Effector memory CD8-positive, alpha-beta T cell (primary cell): ENCODE results near the gene TSR2.

ENCODE experiments used
- ATAC-seq: fragments of 150-1000 bp; cut with Tn5 transposase; replicated peaks from 2 replicates; pipeline ENCODE4 v1.10.0; 2021; ENCODE audit warnings: mild to moderate bottlenecking, moderate library complexity
- DNase-seq, 3 experiments: peaks; one replicate each; pipeline ENCODE4 v3.0.0; 2021
- H3K27ac Mint-ChIP-seq, 2 donors: one replicate each; pipeline ENCODE4 v1.8.0; 2022; ENCODE audit warnings: mild to moderate bottlenecking in 2 of 2, mixed read lengths in 2 of 2, moderate library complexity in 2 of 2
- H3K27me3 Mint-ChIP-seq, 2 donors: one replicate each; pipeline ENCODE4 v1.8.0; 2022; ENCODE audit warnings: mixed read lengths in 2 of 2
- H3K36me3 Mint-ChIP-seq: one replicate; pipeline ENCODE4 v1.8.0; 2022; ENCODE audit warnings: mild to moderate bottlenecking, moderate library complexity, mixed read lengths; ENCODE audit not compliant: insufficient read depth
- H3K4me1 Mint-ChIP-seq, 2 donors: one replicate each; pipeline ENCODE4 v1.8.0; 2022; ENCODE audit warnings: low read depth in 2 of 2, mixed read lengths in 2 of 2
- H3K4me3 Mint-ChIP-seq, 2 donors: one replicate each; pipeline ENCODE4 v1.8.0; 2022; ENCODE audit warnings: mild to moderate bottlenecking in 2 of 2, mixed read lengths in 2 of 2, moderate library complexity in 2 of 2
- H3K9me3 Mint-ChIP-seq, 2 donors: one replicate each; pipeline ENCODE4 v1.8.0; 2022; ENCODE audit warnings: mixed read lengths in 2 of 2
- total RNA-seq, 9 experiments: gene quantifications; one replicate each; lab custom pipeline; 2026; lab: John Stamatoyannopoulos, UW

TSR2 gene, protein sequence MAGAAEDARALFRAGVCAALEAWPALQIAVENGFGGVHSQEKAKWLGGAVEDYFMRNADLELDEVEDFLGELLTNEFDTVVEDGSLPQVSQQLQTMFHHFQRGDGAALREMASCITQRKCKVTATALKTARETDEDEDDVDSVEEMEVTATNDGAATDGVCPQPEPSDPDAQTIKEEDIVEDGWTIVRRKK
- 39.4 to 75.2 (median 66.6) reads per million in 9 experiments for total RNA-seq

DNA sequence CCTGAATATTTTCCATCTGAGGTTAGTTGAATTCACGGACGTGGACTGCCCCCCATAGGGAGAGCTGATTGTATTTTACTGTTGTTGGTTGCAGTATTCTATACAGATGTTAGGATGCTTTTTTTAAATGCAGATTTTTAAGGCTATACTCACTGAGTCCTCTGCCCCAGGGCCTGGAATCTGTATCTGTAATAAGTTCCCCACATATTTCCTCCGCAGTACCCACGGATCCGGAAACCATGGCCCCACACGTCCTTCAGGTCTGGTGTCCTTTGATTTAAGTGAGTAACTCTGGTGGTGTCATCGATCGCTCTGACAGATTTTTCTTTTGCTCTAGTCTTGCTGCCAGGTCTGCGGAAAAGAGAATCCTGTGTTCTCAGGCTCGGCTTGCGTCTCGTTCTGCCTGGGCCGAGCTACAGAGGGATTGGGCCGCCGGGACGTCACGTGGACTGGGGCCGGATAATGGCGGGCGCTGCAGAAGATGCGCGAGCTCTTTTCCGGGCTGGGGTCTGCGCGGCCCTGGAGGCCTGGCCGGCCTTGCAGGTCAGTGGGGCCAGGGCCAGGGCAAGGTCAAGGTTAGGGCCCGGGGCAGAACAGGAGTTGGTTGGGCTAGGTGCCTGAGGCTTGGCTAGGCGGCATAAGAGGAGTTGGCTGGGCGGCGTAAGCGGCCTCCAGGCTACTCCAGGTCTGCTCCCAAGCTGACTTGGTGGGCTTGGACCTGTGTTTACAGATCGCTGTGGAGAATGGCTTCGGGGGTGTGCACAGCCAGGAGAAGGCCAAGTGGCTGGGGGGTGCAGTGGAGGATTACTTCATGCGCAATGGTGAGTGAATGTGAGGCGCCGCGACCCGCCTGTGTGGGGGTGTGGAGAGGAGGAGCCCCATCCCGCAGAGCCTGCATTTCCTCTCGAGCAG, at the start of gene TSR2:
Gene TSR2, plus strand, starts transcription at position 445 of the 912 bp plus-strand sequence. Its CDS starts 18 bp downstream, at position 463.
- Mint-ChIP-seq H3K36me3 (peaks cover 13% of the 10 kb centered on the region), H3K4me1 (peaks cover 25 to 28% of the 10 kb centered on the region in 2 donors), H3K27me3 (no peaks in the 10 kb centered on the region), H3K4me3 (peak within 1 kb of the TSS; percentile 97 to 98), H3K27ac (peak within 1 kb of the TSS; percentile 95 to 98), H3K9me3 (no peaks in the 10 kb centered on the region)
- peak; percentile 92 for ATAC-seq
- peak; percentile 66 to 72 (median 66) for DNase-seq

- no peaks in the 10 kb centered on the region for H3K36me3 Mint-ChIP-seq
- no peak for ATAC-seq
- no peak overlapping the region for H3K4me3 Mint-ChIP-seq
- no peak overlapping the region for H3K27ac Mint-ChIP-seq
- H3K9me3 Mint-ChIP-seq = no peaks in the 10 kb centered on the region
- no peaks in the 10 kb centered on the region for H3K4me1 Mint-ChIP-seq
- DNase-seq = no peak
- peaks cover 6 to 7% of the 10 kb centered on the region in 2 donors for H3K27me3 Mint-ChIP-seq
Observed at GRCh38 chrX:54397113-54397512, 43.1 kb upstream of the TSR2 start.

GRCh38 chrX:54407266-54407665, 32.9 kb upstream of the TSR2 start:
- Mint-ChIP-seq H3K36me3 (no peaks in the 10 kb centered on the region), H3K9me3 (no peaks in the 10 kb centered on the region), H3K27ac (no peak overlapping the region), H3K27me3 (peaks cover 31 to 36% of the 10 kb centered on the region in 2 donors), H3K4me3 (no peak overlapping the region), H3K4me1 (peaks cover 4 to 9% of the 10 kb centered on the region in 2 donors)
- no peak for DNase-seq
- no peak for ATAC-seq

DNA sequence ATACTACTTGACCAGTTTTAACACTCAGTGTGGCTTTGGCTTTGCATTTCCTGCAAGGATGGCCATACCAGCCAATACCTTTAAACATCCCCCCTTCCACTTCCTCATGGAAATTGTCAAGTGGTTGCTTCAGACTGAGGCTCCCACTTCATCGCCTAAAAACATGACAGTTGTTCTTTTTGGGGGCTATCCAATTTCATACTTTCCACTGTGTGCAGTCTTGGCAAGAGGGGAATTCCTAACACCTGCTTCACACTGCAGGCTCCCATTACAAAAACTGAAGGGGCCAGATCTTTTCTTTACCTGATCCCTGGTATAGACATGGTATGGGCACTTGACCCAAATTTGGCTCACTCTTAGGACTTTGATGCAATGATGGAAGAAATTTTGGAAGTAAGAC, 28.5 kb upstream of the TSR2 start:
- H3K4me1 Mint-ChIP-seq = peaks cover 10 to 16% of the 10 kb centered on the region in 2 donors
- H3K36me3 Mint-ChIP-seq = no peaks in the 10 kb centered on the region
- H3K4me3 Mint-ChIP-seq = no peak overlapping the region
- H3K27me3 Mint-ChIP-seq = peaks cover 27 to 32% of the 10 kb centered on the region in 2 donors
- no peaks in the 10 kb centered on the region for H3K9me3 Mint-ChIP-seq
- H3K27ac Mint-ChIP-seq = no peak overlapping the region
- ATAC-seq = no peak
- DNase-seq = no peak

GRCh38 chrX:54413753-54414152, 26.5 kb upstream of the TSR2 start:
- Mint-ChIP-seq H3K36me3 (no peaks in the 10 kb centered on the region), H3K4me3 (no peak overlapping the region), H3K4me1 (peaks cover 10 to 14% of the 10 kb centered on the region in 2 donors), H3K27ac (no peak overlapping the region), H3K27me3 (peaks cover 24 to 37% of the 10 kb centered on the region in 2 donors), H3K9me3 (no peaks in the 10 kb centered on the region)
- ATAC-seq = peak; percentile 18
- no peak for DNase-seq

GRCh38 chrX:54415534-54416350, 24.5 kb upstream of the TSR2 start:
- Mint-ChIP-seq H3K4me1 (peaks cover 5 to 7% of the 10 kb centered on the region in 2 donors), H3K27ac (peak overlapping the region in 1 of 2 donors; percentile 19), H3K9me3 (no peaks in the 10 kb centered on the region), H3K36me3 (no peaks in the 10 kb centered on the region), H3K27me3 (peaks cover 40 to 57% of the 10 kb centered on the region in 2 donors), H3K4me3 (peak overlapping the region in 1 of 2 donors; percentile 25)
- DNase-seq (no peak), ATAC-seq (no peak)

GRCh38 chrX:54416965-54417364, 23.2 kb upstream of the TSR2 start:
- no peak for ATAC-seq

DNA sequence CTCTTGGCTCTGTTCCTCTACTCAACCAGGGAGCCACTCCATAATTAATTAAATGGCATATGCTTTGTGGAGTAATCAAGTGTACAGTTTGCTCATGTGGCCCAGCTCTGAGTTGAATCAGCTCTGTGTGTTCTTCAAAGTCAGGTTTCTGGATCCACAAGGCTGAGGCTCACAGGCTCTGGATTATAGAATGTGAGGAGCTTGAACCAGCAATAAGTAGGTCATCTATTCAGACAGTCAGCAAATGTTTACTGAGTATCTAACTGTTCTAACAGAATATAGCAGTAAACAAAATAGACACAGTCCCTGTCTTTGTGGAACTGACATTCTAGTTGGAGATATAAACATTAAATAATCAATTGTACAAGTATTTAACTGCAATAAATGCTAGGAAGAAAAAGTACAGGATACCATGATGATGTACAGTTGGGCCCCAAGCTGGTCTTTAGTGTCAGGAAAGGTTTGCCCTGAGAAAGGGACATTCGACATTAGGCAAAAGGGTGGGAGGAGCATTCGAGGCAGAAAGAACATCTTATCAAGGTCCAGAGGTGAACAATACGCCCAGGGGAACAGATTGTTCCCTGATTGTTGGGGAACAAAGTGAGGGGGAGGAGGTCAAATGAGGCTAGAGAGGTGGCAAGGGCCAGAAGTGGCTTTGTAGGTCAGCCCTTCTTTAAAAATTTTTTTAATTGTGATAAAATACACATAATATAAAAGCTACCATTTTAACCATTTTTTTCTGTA, 20.5 kb upstream of the TSR2 start:
- Mint-ChIP-seq H3K4me1 (peaks cover 5 to 7% of the 10 kb centered on the region in 2 donors), H3K9me3 (no peaks in the 10 kb centered on the region), H3K27ac (no peak overlapping the region), H3K27me3 (peaks cover 32 to 51% of the 10 kb centered on the region in 2 donors), H3K36me3 (no peaks in the 10 kb centered on the region), H3K4me3 (no peak overlapping the region)
- ATAC-seq (no peak), DNase-seq (no peak)

More at GRCh38 chrX:54416965-54417364, 23.2 kb upstream of the TSR2 start:
- H3K27me3 Mint-ChIP-seq = peaks cover 40 to 60% of the 10 kb centered on the region in 2 donors
- no peaks in the 10 kb centered on the region for H3K36me3 Mint-ChIP-seq
- H3K9me3 Mint-ChIP-seq = no peaks in the 10 kb centered on the region
- no peak for DNase-seq
- no peak overlapping the region for H3K4me3 Mint-ChIP-seq
- H3K4me1 Mint-ChIP-seq = peaks cover 5 to 7% of the 10 kb centered on the region in 2 donors
- H3K27ac Mint-ChIP-seq = no peak overlapping the region

DNA sequence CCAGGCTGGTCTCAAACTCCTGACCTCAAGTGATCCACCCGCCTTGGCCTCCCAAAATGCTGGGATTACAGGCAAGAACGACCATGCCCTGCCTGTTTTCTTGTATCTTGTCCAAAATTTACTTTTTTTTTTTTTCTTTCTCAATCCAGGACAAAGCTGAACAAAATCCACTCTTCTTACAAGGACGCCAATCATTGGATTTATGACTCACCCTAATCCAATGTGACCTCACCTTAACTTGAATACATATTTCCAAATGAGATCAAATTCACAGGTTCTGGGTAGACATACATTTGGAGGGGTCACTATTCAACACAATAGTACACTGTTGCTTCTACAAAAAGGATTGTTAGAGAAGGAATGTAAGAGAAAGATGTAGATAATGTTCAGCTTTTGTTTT, 18.0 kb upstream of the TSR2 start:
- no peak overlapping the region for H3K4me3 Mint-ChIP-seq
- DNase-seq = no peak
- no peaks in the 10 kb centered on the region for H3K9me3 Mint-ChIP-seq
- ATAC-seq = no peak
- no peaks in the 10 kb centered on the region for H3K4me1 Mint-ChIP-seq
- no peak overlapping the region for H3K27ac Mint-ChIP-seq
- H3K36me3 Mint-ChIP-seq = no peaks in the 10 kb centered on the region
- H3K27me3 Mint-ChIP-seq = peaks cover 23 to 41% of the 10 kb centered on the region in 2 donors

- no peaks in the 10 kb centered on the region for H3K4me1 Mint-ChIP-seq
- H3K4me3 Mint-ChIP-seq = no peak overlapping the region
- no peak for DNase-seq
- H3K27ac Mint-ChIP-seq = no peak overlapping the region
- H3K36me3 Mint-ChIP-seq = no peaks in the 10 kb centered on the region
- no peak for ATAC-seq
- no peaks in the 10 kb centered on the region for H3K9me3 Mint-ChIP-seq
- peaks cover 22 to 36% of the 10 kb centered on the region in 2 donors for H3K27me3 Mint-ChIP-seq
Observed at GRCh38 chrX:54423161-54423888, 16.9 kb upstream of the TSR2 start.

GRCh38 chrX:54427837-54428424, 12.3 kb upstream of the TSR2 start:
- ATAC-seq = no peak
- Mint-ChIP-seq H3K9me3 (no peaks in the 10 kb centered on the region), H3K4me1 (no peaks in the 10 kb centered on the region), H3K27ac (no peak overlapping the region), H3K36me3 (no peaks in the 10 kb centered on the region), H3K27me3 (peaks cover 5 to 15% of the 10 kb centered on the region in 2 donors), H3K4me3 (no peak overlapping the region)
- DNase-seq = no peak

- no peak overlapping the region for H3K4me3 Mint-ChIP-seq
- H3K27me3 Mint-ChIP-seq = peaks cover 5 to 15% of the 10 kb centered on the region in 2 donors
- DNase-seq (no peak), ATAC-seq (no peak)
- no peak overlapping the region for H3K27ac Mint-ChIP-seq
- no peaks in the 10 kb centered on the region for H3K36me3 Mint-ChIP-seq
- no peaks in the 10 kb centered on the region for H3K4me1 Mint-ChIP-seq
- no peaks in the 10 kb centered on the region for H3K9me3 Mint-ChIP-seq
Observed at GRCh38 chrX:54430519-54430918, 9.7 kb upstream of the TSR2 start.
